ENCODE data around the gene CCDC88C.
A peak's percentile ranks its signal among the peaks of the same experiment; 100 is the strongest.

The CCDC88C gene

GRCh38 chr14:91338379-91338778, 79.2 kb downstream of the CCDC88C start:
- Histone ChIP-seq H3K27ac (ENCODE audit: low read depth, low read length) (no peak overlapping the region), H3K9ac (ENCODE audit: low read depth in 1 of 2, low read length in 2 of 2) (no peak overlapping the region), H3K4me3 (ENCODE audit: low read depth in 1 of 2, low read length in 2 of 2) (no peak overlapping the region), H3K36me3 (ENCODE audit: control insufficient read depth in 1 of 2, insufficient read depth in 2 of 2, low read length in 2 of 2) (peaks cover 33 to 68% of the 10 kb centered on the region in 2 donors), H3K27me3 (ENCODE audit: control insufficient read depth in 1 of 2, insufficient read depth in 2 of 2, low read length in 2 of 2) (no peaks in the 10 kb centered on the region), H3K4me1 (ENCODE audit: control insufficient read depth in 1 of 2, insufficient read depth in 2 of 2, low read length in 2 of 2) (peaks cover 0 to under 1% of the 10 kb centered on the region in 2 donors), H3K9me3 (ENCODE audit: control insufficient read depth in 1 of 2, low read length in 2 of 2) (no peaks in the 10 kb centered on the region)

GRCh38 chr14:91337699-91338335, 79.8 kb downstream of the CCDC88C start:
- Histone ChIP-seq H3K27me3 (ENCODE audit: control insufficient read depth in 1 of 2, insufficient read depth in 2 of 2, low read length in 2 of 2) (no peaks in the 10 kb centered on the region), H3K36me3 (ENCODE audit: control insufficient read depth in 1 of 2, insufficient read depth in 2 of 2, low read length in 2 of 2) (peaks cover 33 to 69% of the 10 kb centered on the region in 2 donors), H3K9me3 (ENCODE audit: control insufficient read depth in 1 of 2, low read length in 2 of 2) (no peaks in the 10 kb centered on the region), H3K4me3 (ENCODE audit: low read depth in 1 of 2, low read length in 2 of 2) (no peak overlapping the region), H3K9ac (ENCODE audit: low read depth in 1 of 2, low read length in 2 of 2) (no peak overlapping the region), H3K4me1 (ENCODE audit: control insufficient read depth in 1 of 2, insufficient read depth in 2 of 2, low read length in 2 of 2) (peaks cover 1 to 6% of the 10 kb centered on the region in 2 donors), H3K27ac (ENCODE audit: low read depth, low read length) (no peak overlapping the region)

GRCh38 chr14:91336093-91336450, 81.5 kb downstream of the CCDC88C start:
- Histone ChIP-seq H3K4me1 (ENCODE audit: control insufficient read depth in 1 of 2, insufficient read depth in 2 of 2, low read length in 2 of 2) (peaks cover 19 to 23% of the 10 kb centered on the region in 2 donors), H3K9me3 (ENCODE audit: control insufficient read depth in 1 of 2, low read length in 2 of 2) (no peaks in the 10 kb centered on the region), H3K9ac (ENCODE audit: low read depth in 1 of 2, low read length in 2 of 2) (no peak overlapping the region), H3K4me3 (ENCODE audit: low read depth in 1 of 2, low read length in 2 of 2) (no peak overlapping the region), H3K27ac (ENCODE audit: low read depth, low read length) (no peak overlapping the region), H3K27me3 (ENCODE audit: control insufficient read depth in 1 of 2, insufficient read depth in 2 of 2, low read length in 2 of 2) (no peaks in the 10 kb centered on the region), H3K36me3 (ENCODE audit: control insufficient read depth in 1 of 2, insufficient read depth in 2 of 2, low read length in 2 of 2) (peaks cover 28 to 68% of the 10 kb centered on the region in 2 donors)

GRCh38 chr14:91335191-91336092, 82.2 kb downstream of the CCDC88C start:
- Histone ChIP-seq H3K4me1 (ENCODE audit: control insufficient read depth in 1 of 2, insufficient read depth in 2 of 2, low read length in 2 of 2) (peaks cover 19 to 30% of the 10 kb centered on the region in 2 donors), H3K27me3 (ENCODE audit: control insufficient read depth in 1 of 2, insufficient read depth in 2 of 2, low read length in 2 of 2) (no peaks in the 10 kb centered on the region), H3K9ac (ENCODE audit: low read depth in 1 of 2, low read length in 2 of 2) (no peak overlapping the region), H3K4me3 (ENCODE audit: low read depth in 1 of 2, low read length in 2 of 2) (no peak overlapping the region), H3K9me3 (ENCODE audit: control insufficient read depth in 1 of 2, low read length in 2 of 2) (no peaks in the 10 kb centered on the region), H3K27ac (ENCODE audit: low read depth, low read length) (no peak overlapping the region), H3K36me3 (ENCODE audit: control insufficient read depth in 1 of 2, insufficient read depth in 2 of 2, low read length in 2 of 2) (peaks cover 28 to 66% of the 10 kb centered on the region in 2 donors)

- Histone ChIP-seq H3K4me1 (ENCODE audit: control insufficient read depth in 1 of 2, insufficient read depth in 2 of 2, low read length in 2 of 2) (peaks cover 19 to 33% of the 10 kb centered on the region in 2 donors), H3K27me3 (ENCODE audit: control insufficient read depth in 1 of 2, insufficient read depth in 2 of 2, low read length in 2 of 2) (no peaks in the 10 kb centered on the region), H3K9ac (ENCODE audit: low read depth in 1 of 2, low read length in 2 of 2) (no peak overlapping the region), H3K9me3 (ENCODE audit: control insufficient read depth in 1 of 2, low read length in 2 of 2) (no peaks in the 10 kb centered on the region), H3K4me3 (ENCODE audit: low read depth in 1 of 2, low read length in 2 of 2) (no peak overlapping the region), H3K27ac (ENCODE audit: low read depth, low read length) (no peak overlapping the region), H3K36me3 (ENCODE audit: control insufficient read depth in 1 of 2, insufficient read depth in 2 of 2, low read length in 2 of 2) (peaks cover 14 to 57% of the 10 kb centered on the region in 2 donors)
Observed at GRCh38 chr14:91333650-91334039, 84.0 kb downstream of the CCDC88C start.

- H3K27me3 ChIP-seq (ENCODE audit: control insufficient read depth in 1 of 2, insufficient read depth in 2 of 2, low read length in 2 of 2), result no peaks in the 10 kb centered on the region
- no peak overlapping the region for H3K9ac ChIP-seq (ENCODE audit: low read depth in 1 of 2, low read length in 2 of 2)
- H3K36me3 ChIP-seq (ENCODE audit: control insufficient read depth in 1 of 2, insufficient read depth in 2 of 2, low read length in 2 of 2), result peaks cover 11 to 55% of the 10 kb centered on the region in 2 donors
- no peak overlapping the region for H3K27ac ChIP-seq (ENCODE audit: low read depth, low read length)
- no peaks in the 10 kb centered on the region for H3K9me3 ChIP-seq (ENCODE audit: control insufficient read depth in 1 of 2, low read length in 2 of 2)
- peaks cover 19 to 33% of the 10 kb centered on the region in 2 donors for H3K4me1 ChIP-seq (ENCODE audit: control insufficient read depth in 1 of 2, insufficient read depth in 2 of 2, low read length in 2 of 2)
- H3K4me3 ChIP-seq (ENCODE audit: low read depth in 1 of 2, low read length in 2 of 2), result peak overlapping the region in 1 of 2 donors; percentile 48
Observed at GRCh38 chr14:91332986-91333649, 84.5 kb downstream of the CCDC88C start.

- peaks cover 19 to 33% of the 10 kb centered on the region in 2 donors for H3K4me1 ChIP-seq (ENCODE audit: control insufficient read depth in 1 of 2, insufficient read depth in 2 of 2, low read length in 2 of 2)
- H3K4me3 ChIP-seq (ENCODE audit: low read depth in 1 of 2, low read length in 2 of 2), result peak overlapping the region in 1 of 2 donors; percentile 48
- H3K36me3 ChIP-seq (ENCODE audit: control insufficient read depth in 1 of 2, insufficient read depth in 2 of 2, low read length in 2 of 2), result peaks cover 3 to 47% of the 10 kb centered on the region in 2 donors
- no peaks in the 10 kb centered on the region for H3K9me3 ChIP-seq (ENCODE audit: control insufficient read depth in 1 of 2, low read length in 2 of 2)
- no peak overlapping the region for H3K27ac ChIP-seq (ENCODE audit: low read depth, low read length)
- H3K9ac ChIP-seq (ENCODE audit: low read depth in 1 of 2, low read length in 2 of 2), result no peak overlapping the region
- H3K27me3 ChIP-seq (ENCODE audit: control insufficient read depth in 1 of 2, insufficient read depth in 2 of 2, low read length in 2 of 2), result no peaks in the 10 kb centered on the region
Observed at GRCh38 chr14:91332171-91332985, 85.2 kb downstream of the CCDC88C start.

- Histone ChIP-seq H3K4me3 (ENCODE audit: low read depth in 1 of 2, low read length in 2 of 2) (no peak overlapping the region), H3K27me3 (ENCODE audit: control insufficient read depth in 1 of 2, insufficient read depth in 2 of 2, low read length in 2 of 2) (no peaks in the 10 kb centered on the region), H3K36me3 (ENCODE audit: control insufficient read depth in 1 of 2, insufficient read depth in 2 of 2, low read length in 2 of 2) (peaks cover 3 to 42% of the 10 kb centered on the region in 2 donors), H3K9ac (ENCODE audit: low read depth in 1 of 2, low read length in 2 of 2) (no peak overlapping the region), H3K4me1 (ENCODE audit: control insufficient read depth in 1 of 2, insufficient read depth in 2 of 2, low read length in 2 of 2) (peaks cover 23 to 39% of the 10 kb centered on the region in 2 donors), H3K9me3 (ENCODE audit: control insufficient read depth in 1 of 2, low read length in 2 of 2) (no peaks in the 10 kb centered on the region), H3K27ac (ENCODE audit: low read depth, low read length) (no peak overlapping the region)
Observed at GRCh38 chr14:91331721-91332120, 85.9 kb downstream of the CCDC88C start.

- Histone ChIP-seq H3K9ac (ENCODE audit: low read depth in 1 of 2, low read length in 2 of 2) (no peak overlapping the region), H3K27me3 (ENCODE audit: control insufficient read depth in 1 of 2, insufficient read depth in 2 of 2, low read length in 2 of 2) (no peaks in the 10 kb centered on the region), H3K4me1 (ENCODE audit: control insufficient read depth in 1 of 2, insufficient read depth in 2 of 2, low read length in 2 of 2) (peaks cover 31 to 47% of the 10 kb centered on the region in 2 donors), H3K36me3 (ENCODE audit: control insufficient read depth in 1 of 2, insufficient read depth in 2 of 2, low read length in 2 of 2) (peaks cover 0 to 36% of the 10 kb centered on the region in 2 donors), H3K9me3 (ENCODE audit: control insufficient read depth in 1 of 2, low read length in 2 of 2) (no peaks in the 10 kb centered on the region), H3K27ac (ENCODE audit: low read depth, low read length) (no peak overlapping the region), H3K4me3 (ENCODE audit: low read depth in 1 of 2, low read length in 2 of 2) (no peak overlapping the region)
Observed at GRCh38 chr14:91330856-91331255, 86.8 kb downstream of the CCDC88C start.
